Activated T-cell treated with anti-CD3 and anti-CD28 coated beads, Interleukin-2, amount 50 U/mL, for 1 hour (primary cell): ENCODE data around the gene VGLL2.
"Not testable (repeated sequence)": the region's sequence is repeated elsewhere in the genome, so short reads cannot be mapped to it uniquely, and the experiment has no call there.

Source experiments
- DNase-seq: peaks from one replicate; pipeline ENCODE4 v3.0.0-alpha.2; 2020

Gene VGLL2, protein sequence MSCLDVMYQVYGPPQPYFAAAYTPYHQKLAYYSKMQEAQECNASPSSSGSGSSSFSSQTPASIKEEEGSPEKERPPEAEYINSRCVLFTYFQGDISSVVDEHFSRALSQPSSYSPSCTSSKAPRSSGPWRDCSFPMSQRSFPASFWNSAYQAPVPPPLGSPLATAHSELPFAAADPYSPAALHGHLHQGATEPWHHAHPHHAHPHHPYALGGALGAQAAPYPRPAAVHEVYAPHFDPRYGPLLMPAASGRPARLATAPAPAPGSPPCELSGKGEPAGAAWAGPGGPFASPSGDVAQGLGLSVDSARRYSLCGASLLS

DNA sequence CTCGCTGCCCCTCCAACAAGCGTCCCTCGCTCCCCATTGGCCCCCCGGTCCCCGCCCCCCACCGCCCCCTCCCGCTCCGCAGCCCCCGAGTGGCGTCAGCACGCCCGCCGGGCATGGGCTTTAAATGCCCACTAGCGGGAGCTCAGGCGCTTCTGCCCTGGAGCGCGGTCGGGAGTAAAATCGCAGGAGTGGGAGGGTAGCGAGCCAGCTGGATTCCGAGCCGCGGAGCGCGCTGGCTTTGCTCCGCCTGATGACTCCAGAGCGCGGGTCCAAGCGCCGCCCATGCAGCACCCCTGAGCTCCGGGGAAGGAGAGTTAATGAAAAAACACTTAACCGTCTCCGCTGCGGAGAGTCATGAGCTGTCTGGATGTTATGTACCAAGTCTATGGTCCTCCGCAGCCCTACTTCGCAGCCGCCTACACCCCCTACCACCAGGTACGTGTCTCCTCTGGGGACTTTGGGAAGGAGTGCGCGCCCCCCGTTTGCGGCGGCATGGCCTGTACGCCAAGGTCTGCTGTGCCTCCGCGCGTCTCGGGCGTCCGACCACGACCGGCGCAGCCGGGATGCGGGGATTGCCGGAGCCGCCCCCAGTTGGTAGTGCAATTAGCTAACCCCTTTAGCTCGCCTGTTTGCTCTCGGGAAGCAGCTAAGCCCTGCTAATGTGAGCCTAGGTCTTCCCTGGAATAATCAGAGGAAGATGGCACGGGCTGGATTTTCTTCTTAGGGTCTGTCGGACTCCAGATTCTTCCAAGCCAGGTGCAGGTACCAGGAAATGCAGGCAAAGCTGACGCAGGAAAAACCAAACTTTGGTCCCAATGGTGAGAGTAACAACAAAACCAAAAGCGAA lies at the start of gene VGLL2:
TSS of gene VGLL2 (plus strand) at position 149 of the 847 bp plus-strand sequence. CDS start at position 355, 206 bp downstream.
- no peak for DNase-seq

DNA sequence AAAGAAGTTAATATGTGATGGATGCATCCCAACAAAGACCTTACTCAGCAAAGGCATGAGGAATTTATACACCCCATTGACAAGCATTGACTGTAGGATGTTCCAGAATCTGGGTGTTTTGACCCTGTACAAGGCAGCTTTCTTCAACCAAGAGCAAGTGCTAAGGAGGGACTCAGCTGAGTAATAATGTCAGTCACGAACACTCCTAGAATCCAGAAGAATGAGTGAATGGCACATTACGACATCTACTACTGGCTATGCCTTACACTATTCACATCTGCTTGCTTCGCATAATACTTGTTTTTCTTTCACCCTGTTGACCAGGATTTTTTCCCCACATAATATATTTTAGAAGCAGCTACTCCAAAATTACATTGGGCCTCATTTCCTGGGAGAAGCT lies 42.5 kb upstream of the VGLL2 start:
- no peak for DNase-seq

DNA sequence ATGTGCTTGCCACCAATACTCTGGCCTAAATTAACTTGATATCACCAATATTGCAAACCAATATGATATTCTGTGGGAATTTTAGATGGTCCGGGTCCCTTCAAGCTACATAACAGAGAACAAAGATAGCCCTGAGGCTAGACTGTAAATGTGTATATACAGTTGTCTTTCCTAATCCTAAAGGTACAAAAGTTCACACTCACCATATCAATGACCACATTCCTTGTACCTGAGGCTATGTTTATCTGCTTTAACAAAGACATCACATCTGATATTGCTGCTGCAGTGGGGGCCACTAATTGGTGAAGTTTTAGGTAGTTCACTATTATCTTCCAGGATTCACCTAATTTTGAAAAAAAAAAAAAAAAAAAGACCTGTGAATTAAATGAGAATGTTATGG lies 38.6 kb upstream of the VGLL2 start:
- DNase-seq, result no peak

DNA sequence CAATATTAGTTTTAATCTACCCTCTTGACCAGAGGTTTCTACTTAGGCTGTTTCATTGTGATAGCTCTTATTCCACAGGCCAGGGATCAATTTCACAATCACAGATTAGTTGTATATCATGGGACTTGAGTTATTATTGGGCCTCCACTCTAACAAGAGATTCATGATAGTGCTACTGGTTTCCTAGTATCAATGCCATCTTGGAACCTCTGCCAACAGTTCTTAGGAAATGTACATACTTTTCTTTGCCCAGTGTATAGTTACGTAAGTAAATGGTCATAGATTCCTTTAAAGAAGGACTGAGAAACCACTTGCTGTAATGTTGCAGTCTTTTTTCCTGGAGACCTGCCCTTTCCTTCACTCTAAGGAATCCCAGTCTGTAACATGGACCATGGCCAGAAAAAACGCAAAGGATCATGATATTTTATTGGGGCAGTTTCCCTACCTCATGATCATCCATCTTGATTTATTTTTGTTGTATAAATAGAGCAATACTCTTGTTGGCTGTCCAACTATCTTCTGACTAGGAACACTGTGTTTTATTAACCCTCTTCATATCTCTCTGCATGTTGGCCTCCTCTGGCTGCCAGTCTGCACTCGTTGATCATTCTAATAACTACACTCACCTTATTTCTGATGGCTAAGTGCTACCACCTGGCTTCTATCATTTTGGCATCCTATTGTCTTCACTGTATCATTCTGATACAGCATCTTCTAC lies 38.0 kb upstream of the VGLL2 start:
- DNase-seq, result no peak

DNA sequence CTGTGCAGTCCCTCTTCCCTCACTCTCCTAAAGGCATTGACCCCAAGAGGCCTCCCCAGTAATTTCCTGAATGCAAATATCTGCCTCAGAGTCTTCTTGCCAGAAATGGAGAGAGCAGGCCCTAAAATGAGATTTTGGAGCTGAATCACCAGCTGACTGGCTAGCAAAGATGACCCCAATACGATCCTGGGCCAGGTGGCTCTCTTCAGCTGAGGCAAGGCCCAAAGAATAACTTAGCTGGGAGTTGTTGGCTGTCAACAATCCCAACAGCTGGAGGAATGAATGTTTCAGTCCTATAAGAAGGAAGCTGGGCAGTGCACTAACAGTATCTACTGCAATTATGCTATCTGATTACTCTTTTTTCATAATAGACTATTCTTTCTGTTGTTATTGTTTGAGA lies 37.2 kb upstream of the VGLL2 start:
- DNase-seq, result no peak

DNA sequence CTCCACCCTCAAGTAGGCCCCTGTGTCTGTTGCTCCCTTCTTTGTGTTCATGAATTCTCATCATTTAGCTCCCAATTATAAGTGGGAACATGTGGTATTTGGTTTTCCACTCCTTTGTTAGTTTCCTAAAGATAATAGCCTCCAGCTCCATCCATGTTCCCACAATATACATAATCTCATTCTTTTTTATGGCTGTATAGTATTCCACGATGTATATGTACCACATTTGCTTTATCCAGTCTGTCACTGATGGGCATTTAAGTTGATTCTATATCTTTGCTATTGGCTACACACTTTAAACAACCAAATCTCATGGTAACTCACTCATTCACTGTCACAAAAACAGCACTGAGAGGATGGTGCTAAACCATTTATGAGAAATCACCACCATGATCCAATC lies 35.5 kb upstream of the VGLL2 start:
- DNase-seq, result no peak

DNA sequence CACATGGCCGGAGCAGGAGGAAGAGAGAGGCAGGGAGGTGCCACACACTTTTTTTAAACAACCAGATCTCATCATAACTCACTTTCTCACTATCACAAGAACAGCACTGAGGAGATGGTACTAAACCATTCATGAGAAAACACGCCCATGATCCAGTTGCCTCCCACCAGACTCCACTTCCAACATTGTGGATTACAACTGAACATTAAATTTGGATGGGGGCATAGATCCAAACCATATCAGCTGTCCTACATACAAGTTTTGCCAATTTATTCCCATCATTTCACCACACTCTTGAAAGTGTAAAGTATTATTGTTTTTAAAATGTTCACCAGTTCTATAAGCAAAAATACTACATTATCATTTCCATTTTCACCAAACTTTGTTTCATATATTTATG lies 33.9 kb upstream of the VGLL2 start:
- no peak for DNase-seq

DNA sequence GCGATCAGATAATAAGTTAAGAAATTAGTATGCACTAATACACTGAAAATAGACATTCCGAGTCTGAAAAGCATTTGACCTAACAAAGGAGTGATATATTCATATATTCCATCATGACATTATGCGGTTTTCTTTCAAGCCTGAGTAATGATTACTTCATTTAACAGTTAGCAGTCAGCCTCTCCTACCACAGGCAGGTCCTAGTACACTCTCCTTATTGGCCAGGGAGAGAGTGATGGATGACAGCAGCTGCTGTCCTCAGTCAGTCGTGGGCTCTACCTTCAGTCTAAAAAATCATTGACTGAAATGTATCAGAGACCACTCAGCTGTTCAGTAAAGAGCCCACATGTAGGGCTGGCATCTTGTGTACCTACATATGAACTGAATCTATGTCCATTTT lies 33.2 kb upstream of the VGLL2 start:
- DNase-seq, result no peak

DNA sequence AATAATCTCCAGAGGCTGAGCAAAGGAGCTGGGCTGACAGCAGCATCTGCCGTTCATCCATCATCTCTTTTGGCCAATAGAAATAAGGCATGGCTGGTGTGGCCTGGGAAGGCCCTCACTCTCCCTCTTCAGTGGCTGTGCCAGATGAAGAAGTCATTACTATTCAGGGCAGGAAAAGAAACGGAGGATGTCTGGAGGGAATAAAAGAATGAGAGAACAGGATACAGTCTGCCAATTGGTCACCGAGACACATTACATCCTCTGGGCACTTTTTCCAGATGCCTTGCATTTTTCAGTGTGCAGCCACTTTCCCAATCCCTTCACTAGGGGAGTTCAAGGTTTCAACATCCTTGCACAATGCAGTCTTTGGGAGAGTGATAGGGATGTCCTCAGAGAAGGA lies 32.2 kb upstream of the VGLL2 start:
- no peak for DNase-seq

DNA sequence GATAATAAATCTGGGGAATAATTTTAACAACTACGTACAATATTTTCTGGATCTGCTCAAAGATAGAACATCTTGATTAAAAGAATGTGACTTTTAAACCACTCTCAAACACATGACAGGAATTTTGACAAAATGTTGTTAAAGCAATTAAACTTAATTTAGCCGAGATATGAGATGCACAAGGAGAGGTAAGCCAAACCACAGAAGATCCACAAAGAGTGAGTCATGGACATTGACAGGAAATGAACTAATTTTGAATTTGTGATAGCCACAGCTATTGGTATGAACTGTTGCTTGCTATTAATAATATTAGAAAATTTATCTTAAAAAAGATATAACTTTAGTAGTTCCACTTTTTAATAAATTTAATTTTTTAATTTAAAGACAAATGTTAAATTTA lies 27.8 kb upstream of the VGLL2 start:
- no peak for DNase-seq

DNA sequence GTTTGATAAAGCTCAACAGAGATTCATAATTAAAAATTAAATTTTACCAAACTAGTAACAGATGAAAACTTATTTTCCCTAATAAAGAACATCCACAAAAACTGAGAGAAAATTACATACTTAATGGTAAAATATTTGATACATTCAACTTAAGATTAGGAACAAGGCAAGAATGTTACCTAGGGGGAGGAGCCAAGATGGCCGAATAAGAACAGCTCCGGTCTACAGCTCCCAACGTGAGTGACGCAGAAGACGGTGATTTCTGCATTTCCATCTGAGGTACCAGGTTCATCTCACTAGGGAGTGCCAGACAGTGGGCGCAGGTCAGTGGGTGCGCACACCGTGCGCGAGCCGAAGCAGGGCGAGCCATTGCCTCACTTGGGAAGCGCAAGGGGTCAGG lies 20.8 kb upstream of the VGLL2 start:
- not testable (repeated sequence) for DNase-seq

DNA sequence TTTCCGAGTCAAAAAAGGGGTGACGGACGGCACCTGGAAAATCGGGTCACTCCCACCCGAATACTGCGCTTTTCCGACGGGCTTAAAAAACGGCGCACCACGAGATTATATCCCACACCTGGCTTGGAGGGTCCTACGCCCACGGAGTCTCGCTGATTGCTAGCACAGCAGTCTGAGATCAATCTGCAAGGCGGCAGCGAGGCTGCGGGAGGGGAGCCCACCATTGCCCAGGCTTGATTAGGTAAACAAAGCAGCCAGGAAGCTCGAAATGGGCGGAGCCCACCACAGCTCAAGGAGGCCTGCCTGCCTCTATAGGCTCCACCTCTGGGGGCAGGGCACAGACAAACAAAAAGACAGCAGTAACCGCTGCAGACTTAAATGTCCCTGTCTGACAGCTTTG lies 20.4 kb upstream of the VGLL2 start:
- not testable (repeated sequence) for DNase-seq

DNA sequence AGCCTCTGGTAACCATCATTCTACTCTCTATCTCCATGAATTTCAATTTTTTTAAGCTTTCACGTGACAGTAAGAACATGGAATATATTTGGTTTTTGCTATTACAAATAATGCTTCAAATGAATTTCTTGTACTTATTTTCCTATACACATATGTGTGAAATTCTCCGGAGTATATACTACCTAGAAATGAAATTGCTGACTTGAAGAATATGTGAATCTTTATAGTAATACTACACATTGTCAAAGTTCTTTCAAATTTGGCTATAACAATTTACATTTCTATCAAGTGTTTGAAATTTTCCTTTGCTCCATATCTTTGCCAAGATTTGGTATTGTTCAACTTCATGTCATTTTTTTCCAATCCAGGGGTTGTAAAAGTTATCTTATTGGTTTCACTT lies 11.6 kb upstream of the VGLL2 start:
- no peak for DNase-seq

DNA sequence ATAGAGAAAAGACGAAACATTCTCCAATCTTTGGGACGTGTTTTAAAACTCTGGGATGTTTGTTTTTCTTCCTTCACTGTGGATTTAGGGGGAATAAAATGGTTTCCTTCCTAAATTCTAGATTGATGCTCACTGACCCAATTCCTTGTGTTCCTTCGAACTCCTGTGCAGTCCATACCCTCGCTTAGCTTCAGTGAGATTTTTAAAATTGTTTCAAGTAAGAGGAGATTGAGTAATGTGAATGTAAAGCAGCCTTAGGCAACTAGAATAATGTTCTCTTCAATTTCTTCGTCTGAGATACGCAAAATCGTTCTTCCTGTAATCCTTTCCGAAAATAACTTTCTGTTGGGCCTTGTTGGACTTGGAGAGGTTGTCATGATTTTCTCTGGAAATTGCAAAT lies 2.6 kb upstream of the VGLL2 start:
- DNase-seq, result no peak

DNA sequence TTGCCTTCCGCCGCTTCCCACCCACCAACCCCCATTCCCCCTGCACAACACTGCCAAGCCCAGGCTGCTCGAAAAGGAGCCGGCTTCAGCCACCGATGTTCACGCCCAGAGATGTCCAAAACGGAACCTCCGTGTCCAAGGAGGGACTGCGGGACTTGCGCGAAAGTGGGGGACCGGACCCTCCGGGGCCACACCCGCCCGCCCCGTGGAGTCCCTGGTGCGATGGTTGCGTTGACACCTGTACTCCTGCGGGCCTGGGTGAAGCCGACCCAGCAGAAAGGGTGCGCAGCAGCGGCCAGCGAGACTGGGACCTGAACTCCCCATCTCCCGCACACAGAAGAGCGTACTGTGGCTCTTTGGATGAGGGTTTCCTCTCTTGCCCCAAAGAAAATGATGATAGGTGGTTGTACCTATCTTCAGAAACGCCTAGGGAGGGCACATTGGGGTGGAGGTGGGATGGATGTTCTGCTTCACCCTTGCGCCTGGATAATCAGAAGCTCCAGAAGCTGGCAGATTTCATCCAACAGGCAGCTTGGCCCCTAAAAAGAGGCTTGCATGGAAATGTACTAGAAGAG lies 1.9 kb upstream of the VGLL2 start:
- no peak for DNase-seq

DNA sequence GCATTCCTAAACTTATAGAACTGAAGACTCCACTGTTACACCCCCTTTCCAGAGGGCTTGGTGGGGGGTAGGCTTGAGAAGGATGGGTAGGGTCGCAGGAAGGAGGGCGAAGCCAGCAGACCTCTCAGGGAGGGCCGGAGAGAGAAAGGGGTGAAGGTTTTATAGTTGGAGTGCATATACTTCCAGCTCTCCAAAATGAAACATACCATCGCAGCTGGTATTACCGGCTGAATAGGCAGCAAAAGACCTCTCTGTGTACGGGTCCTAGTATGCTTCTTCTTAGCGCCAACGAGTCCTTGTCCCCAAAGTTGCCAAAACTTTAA lies 1.0 kb upstream of the VGLL2 start:
- no peak for DNase-seq

DNA sequence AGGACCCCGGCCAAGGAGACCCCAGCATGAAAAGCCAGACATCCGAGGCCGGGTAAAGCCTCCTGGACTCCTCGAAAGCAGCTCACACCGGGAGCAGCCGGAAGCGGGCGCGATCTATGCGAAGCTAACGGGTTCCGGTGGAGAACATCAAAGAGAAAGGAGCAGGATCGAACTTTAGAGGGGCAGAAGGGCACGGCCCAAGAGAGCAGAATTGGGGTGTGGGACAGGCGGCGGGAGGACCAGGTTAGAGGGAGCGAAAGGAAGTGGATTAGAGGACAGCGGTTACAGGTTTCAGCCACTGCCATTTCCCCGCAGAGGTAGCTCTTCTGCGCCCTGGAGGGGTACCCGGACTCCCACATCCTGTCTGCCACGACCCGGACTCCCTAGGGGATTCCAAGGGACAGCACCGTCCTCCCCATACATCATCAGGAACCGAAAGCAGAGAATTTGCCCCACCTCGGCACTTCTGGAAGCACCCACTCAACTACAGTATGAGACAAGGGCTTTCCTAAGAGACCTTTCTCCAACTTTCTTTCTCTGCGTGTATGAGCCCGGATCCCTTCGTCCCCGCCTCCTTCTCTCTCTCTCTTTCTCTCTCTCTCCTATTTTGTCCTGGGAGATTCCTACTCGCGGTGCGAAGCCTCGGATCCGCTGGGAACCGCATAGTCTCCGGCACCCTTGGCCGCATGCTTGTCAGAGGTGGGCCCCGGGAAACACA lies 507 bp upstream of the VGLL2 start:
- DNase-seq, result no peak

DNA sequence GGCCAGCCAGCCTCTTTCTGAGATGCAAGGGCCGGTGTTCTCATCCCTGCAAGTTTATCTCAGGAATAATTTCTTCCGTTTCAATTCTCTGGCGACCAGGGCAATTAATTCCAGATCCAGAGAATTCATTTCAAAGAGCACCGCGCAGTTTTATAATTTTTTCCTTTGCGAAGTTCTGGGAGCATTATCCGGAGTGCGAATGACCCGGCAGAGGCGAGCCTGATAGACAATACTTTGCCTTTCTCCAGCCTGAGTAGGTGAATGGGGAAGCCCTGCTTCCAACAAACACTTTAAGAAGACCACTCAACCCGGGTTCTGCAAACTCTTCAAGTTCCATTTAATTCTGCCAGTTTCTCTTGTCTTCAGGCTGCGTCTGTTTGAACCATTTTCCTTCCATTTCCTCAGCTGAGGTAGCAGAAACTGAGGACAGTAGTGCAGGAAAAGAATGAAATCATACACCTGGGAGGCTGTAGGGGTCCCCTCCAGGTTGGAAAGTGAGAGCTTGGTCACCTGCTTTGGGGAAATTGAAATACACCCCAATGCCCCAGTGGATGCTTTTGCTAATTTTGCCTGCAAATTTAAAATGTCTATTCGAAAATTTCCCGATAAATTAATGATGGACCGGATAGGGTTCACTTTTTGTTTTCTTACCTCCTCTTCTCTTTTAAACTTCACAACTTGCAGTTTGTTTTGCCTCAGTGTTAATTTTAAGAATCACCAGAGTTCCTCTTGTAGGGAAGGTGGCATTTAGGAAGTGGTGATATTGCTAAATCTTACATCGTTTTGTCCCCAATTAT lies 1.1 kb downstream of the VGLL2 start:
- DNase-seq, result no peak

DNA sequence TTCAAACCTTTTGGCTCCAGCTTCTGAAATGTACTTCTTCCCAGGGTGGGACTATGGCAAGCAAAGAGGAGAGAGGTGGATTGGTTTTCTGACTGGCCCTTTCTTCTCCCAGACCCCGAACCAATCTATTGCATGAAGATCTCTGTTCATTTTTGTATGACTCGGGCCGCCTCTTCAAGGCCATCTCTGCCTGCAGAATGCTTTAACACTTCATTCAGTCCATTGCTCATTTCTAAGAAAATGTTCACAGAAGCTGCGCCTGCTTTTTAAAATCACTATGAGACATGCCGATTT lies 1.6 kb downstream of the VGLL2 start:
- no peak for DNase-seq

DNA sequence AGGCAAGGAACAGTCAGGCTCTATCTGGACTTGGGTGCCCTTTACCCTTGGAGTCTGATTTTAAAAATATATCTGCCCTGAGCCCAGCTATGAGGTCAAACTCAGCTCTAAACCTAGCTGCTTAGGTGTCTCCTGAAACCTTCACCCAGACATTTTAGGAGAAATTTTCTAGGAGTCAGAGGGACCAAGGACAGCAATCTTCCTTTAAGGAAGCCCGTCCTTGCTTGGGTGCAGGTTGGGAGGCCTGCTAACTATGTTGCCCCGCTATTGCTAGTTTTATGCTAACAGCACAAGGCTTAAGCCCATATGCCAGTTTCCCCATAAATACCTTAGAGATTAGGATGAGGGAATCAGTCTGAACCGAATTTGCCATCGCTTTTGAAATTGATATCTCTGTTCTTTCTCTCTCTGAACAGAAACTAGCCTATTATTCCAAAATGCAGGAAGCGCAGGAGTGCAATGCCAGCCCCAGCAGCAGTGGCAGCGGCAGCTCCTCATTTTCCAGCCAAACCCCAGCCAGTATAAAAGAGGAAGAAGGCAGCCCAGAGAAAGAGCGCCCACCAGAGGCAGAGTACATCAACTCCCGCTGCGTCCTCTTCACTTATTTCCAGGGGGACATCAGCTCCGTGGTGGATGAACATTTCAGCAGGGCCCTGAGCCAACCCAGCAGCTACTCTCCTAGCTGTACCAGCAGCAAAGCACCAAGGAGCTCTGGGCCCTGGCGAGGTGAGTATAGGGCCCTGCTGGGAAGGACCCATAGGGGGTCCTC lies 2.6 kb downstream of the VGLL2 start:
- no peak for DNase-seq

DNA sequence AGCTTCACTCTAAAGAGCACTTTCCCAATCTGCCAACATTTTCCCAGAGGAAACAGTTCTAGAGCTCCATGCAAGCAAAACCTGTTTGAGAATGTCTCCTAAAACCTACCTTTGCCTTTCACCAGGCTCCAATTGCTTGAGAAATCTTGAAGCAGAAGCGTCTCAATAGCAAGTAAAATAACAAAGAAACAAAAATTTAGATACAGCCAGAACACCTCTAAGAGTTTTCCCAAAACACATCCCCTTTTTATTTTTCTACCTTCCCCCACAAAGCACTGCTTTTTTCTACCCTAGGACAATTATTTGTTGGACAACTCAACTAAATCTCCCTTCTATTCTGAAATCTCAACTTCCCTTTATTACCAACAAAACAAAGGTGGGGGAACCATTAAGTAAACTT lies 3.6 kb downstream of the VGLL2 start:
- DNase-seq, result no peak

DNA sequence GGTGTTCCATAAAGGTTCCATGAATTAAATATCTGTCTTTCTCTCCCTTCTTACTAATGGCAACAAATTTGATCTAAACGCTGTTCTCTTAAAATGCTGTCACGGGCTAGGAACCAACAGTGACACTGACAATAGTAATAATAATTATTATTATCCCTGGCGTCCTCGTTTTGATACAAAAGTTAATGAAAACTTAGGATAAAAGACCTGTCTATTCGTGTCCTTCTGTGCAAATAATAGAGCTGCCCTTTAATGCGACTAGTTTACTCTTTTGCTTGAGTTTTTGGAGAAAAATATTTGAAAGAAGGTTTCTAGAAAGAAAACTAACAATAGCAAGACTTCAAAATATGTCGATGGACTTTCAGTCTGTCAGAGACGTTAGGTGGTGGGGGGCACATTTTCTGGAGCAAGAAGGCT lies 4.3 kb downstream of the VGLL2 start:
- DNase-seq, result no peak
